Measurements from ENCODE around the gene REEP6.

GRCh38 chr19:1445932-1446712 lies 44.9 kb upstream of the REEP6 start:
- TF ChIP-seq, protein P1, sequence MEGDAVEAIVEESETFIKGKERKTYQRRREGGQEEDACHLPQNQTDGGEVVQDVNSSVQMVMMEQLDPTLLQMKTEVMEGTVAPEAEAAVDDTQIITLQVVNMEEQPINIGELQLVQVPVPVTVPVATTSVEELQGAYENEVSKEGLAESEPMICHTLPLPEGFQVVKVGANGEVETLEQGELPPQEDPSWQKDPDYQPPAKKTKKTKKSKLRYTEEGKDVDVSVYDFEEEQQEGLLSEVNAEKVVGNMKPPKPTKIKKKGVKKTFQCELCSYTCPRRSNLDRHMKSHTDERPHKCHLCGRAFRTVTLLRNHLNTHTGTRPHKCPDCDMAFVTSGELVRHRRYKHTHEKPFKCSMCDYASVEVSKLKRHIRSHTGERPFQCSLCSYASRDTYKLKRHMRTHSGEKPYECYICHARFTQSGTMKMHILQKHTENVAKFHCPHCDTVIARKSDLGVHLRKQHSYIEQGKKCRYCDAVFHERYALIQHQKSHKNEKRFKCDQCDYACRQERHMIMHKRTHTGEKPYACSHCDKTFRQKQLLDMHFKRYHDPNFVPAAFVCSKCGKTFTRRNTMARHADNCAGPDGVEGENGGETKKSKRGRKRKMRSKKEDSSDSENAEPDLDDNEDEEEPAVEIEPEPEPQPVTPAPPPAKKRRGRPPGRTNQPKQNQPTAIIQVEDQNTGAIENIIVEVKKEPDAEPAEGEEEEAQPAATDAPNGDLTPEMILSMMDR (IDR thresholded peaks at IDR 0.05): no peak
- no peak for TF ChIP-seq POLR2A (IDR thresholded peaks at IDR 0.05)

Data from thyroid gland (tissue), 4 donors.